IMR-90 (cell line): Measurements from ENCODE around the gene ITPKB.

ENCODE experiments used
- BHLHE40 ChIP-seq: fragments of 150-350 bp; IDR thresholded peaks from 2 replicates; pipeline ENCODE4 v1.6.1; 2016; ENCODE audit warnings: mild to moderate bottlenecking, low read depth, low read length
- CEBPB ChIP-seq: IDR thresholded peaks from 2 replicates; pipeline ENCODE4 v1.6.1; 2012; ENCODE audit warnings: low read depth, low read length, improper control_type of control experiment
- CHD1 ChIP-seq: IDR thresholded peaks from 2 replicates; pipeline ENCODE4 v1.6.1; 2012; ENCODE audit warnings: low read depth, low read length, improper control_type of control experiment
- FOS ChIP-seq: fragments of 150-350 bp; IDR thresholded peaks from 2 replicates; pipeline ENCODE4 v1.6.1; 2016; ENCODE audit warnings: low read depth, low read length
- MAFK ChIP-seq: IDR thresholded peaks from 2 replicates; pipeline ENCODE4 v1.6.1; 2012; ENCODE audit warnings: low read depth, low read length, improper control_type of control experiment
- MXI1 ChIP-seq: IDR thresholded peaks from 2 replicates; pipeline ENCODE4 v1.6.1; 2012; ENCODE audit warnings: low read depth, mild to moderate bottlenecking, low read length, moderate library complexity, borderline replicate concordance
- POLR2A ChIP-seq: IDR thresholded peaks from 2 replicates; pipeline ENCODE4 v1.6.1; 2012; ENCODE audit warnings: mild to moderate bottlenecking, low read depth, low read length
- RAD21 ChIP-seq: IDR thresholded peaks from 2 replicates; pipeline ENCODE4 v1.6.1; 2012; ENCODE audit warnings: low read length, improper control_type of control experiment
- RCOR1 ChIP-seq: IDR thresholded peaks from 2 replicates; pipeline ENCODE4 v1.6.1; 2012; ENCODE audit warnings: mild to moderate bottlenecking, low read length, improper control_type of control experiment; ENCODE audit not compliant: insufficient replicate concordance
- RFX5 ChIP-seq: IDR thresholded peaks from 2 replicates; pipeline ENCODE4 v1.8.0; 2012; ENCODE audit warnings: low read depth, mild to moderate bottlenecking, low read length, moderate library complexity
- SMC3 ChIP-seq: fragments of 150-350 bp; IDR thresholded peaks from 2 replicates; pipeline ENCODE4 v1.6.1; 2016; ENCODE audit warnings: low read depth, mild to moderate bottlenecking, antibody characterized with exemption, low read length, moderate library complexity
- TF ChIP-seq, protein P1 (sequence below): conservative IDR thresholded peaks from 2 replicates; pipeline ENCODE4 v1.5.1; 2012; ENCODE audit warnings: mild to moderate bottlenecking, low read depth, low read length, improper control_type of control experiment
- TF ChIP-seq, protein P2 (sequence below): fragments of 150-350 bp; IDR thresholded peaks from 2 replicates; pipeline ENCODE4 v1.6.1; 2017; ENCODE audit warnings: mild to moderate bottlenecking, antibody characterized with exemption, low read length, low read depth
- TF ChIP-seq, protein P3 (sequence below): fragments of 150-350 bp; IDR thresholded peaks from 2 replicates; pipeline ENCODE4 v1.6.1; 2016; ENCODE audit warnings: low read depth, mild to moderate bottlenecking, low read length, moderate library complexity, borderline replicate concordance

DNA sequence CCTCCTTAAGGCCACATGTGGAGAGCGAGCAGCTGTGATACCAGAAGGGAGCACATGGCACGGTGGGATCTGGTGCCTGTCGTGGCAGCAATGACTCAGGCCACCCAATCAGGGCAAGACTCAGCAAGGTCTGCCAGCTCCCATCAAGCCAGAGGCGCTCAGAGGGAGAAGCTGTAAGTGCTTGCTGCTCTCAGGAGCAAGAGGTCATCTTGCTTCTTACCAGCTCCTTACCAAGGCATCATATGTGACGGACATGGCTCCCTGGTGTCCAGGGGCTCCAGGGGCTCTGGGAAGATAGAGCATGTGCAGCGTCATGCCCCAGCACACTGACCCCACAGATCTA is 72.9 kb downstream of the ITPKB start:
- TF ChIP-seq, protein P1, sequence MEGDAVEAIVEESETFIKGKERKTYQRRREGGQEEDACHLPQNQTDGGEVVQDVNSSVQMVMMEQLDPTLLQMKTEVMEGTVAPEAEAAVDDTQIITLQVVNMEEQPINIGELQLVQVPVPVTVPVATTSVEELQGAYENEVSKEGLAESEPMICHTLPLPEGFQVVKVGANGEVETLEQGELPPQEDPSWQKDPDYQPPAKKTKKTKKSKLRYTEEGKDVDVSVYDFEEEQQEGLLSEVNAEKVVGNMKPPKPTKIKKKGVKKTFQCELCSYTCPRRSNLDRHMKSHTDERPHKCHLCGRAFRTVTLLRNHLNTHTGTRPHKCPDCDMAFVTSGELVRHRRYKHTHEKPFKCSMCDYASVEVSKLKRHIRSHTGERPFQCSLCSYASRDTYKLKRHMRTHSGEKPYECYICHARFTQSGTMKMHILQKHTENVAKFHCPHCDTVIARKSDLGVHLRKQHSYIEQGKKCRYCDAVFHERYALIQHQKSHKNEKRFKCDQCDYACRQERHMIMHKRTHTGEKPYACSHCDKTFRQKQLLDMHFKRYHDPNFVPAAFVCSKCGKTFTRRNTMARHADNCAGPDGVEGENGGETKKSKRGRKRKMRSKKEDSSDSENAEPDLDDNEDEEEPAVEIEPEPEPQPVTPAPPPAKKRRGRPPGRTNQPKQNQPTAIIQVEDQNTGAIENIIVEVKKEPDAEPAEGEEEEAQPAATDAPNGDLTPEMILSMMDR: no peak
- TF ChIP-seq RAD21 (no peak), POLR2A (no peak), SMC3 (no peak), CEBPB (no peak), BHLHE40 (no peak), RFX5 (no peak), CHD1 (no peak), MXI1 (no peak), MAFK (no peak), RCOR1 (no peak), FOS (no peak)
- TF ChIP-seq, protein P2, sequence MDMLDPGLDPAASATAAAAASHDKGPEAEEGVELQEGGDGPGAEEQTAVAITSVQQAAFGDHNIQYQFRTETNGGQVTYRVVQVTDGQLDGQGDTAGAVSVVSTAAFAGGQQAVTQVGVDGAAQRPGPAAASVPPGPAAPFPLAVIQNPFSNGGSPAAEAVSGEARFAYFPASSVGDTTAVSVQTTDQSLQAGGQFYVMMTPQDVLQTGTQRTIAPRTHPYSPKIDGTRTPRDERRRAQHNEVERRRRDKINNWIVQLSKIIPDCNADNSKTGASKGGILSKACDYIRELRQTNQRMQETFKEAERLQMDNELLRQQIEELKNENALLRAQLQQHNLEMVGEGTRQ: no peak
- TF ChIP-seq, protein P3, sequence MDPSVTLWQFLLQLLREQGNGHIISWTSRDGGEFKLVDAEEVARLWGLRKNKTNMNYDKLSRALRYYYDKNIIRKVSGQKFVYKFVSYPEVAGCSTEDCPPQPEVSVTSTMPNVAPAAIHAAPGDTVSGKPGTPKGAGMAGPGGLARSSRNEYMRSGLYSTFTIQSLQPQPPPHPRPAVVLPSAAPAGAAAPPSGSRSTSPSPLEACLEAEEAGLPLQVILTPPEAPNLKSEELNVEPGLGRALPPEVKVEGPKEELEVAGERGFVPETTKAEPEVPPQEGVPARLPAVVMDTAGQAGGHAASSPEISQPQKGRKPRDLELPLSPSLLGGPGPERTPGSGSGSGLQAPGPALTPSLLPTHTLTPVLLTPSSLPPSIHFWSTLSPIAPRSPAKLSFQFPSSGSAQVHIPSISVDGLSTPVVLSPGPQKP: no peak
